ENCODE results near the gene TACC2.

DNA sequence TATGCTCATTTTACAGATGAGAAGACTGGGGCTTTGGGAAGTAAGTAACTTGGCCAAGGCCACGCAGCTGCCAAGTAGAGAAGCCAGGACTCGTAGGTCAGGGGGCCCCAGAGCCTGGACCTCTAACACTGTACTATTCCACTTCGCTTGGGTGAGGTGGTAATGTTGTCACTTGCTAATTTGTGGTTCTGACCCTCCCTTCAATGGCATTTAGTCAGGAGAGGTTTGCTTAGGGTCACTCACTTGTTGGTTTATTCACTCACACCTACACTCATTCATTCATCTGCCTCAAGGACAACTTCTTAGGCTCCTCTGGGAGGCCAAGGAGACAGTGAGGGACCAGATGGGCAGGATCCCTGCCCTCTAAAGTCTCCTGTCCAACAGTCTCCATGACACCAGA, 303.4 kb downstream of the TACC2 start:
- TF ChIP-seq, protein P1, sequence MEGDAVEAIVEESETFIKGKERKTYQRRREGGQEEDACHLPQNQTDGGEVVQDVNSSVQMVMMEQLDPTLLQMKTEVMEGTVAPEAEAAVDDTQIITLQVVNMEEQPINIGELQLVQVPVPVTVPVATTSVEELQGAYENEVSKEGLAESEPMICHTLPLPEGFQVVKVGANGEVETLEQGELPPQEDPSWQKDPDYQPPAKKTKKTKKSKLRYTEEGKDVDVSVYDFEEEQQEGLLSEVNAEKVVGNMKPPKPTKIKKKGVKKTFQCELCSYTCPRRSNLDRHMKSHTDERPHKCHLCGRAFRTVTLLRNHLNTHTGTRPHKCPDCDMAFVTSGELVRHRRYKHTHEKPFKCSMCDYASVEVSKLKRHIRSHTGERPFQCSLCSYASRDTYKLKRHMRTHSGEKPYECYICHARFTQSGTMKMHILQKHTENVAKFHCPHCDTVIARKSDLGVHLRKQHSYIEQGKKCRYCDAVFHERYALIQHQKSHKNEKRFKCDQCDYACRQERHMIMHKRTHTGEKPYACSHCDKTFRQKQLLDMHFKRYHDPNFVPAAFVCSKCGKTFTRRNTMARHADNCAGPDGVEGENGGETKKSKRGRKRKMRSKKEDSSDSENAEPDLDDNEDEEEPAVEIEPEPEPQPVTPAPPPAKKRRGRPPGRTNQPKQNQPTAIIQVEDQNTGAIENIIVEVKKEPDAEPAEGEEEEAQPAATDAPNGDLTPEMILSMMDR (IDR thresholded peaks at IDR 0.05): no peak
- no peak for TF ChIP-seq POLR2A (IDR thresholded peaks at IDR 0.05)
